IgD-negative memory B cell (primary cell): Measurements from ENCODE around the gene SULT1A1. TPM values are rescaled to one million over a fixed set of nuclear protein-coding genes. Genes with fewer than 3 reads are reported as not detected.
"Not testable (repeated sequence)": the region's sequence is repeated elsewhere in the genome, so short reads cannot be mapped to it uniquely, and the experiment has no call there.

Source experiments
- H3K27ac Mint-ChIP-seq, 3 donors: one replicate each; pipeline ENCODE4 v1.8.0; 2020 to 2022; ENCODE audit warnings: mild to moderate bottlenecking in 3 of 3, mixed read lengths in 3 of 3, moderate library complexity in 1 of 3
- H3K27me3 Mint-ChIP-seq: one replicate; pipeline ENCODE4 v1.8.0; 2021; ENCODE audit warnings: mixed read lengths
- H3K36me3 Mint-ChIP-seq: one replicate; pipeline ENCODE4 v1.8.0; 2020; ENCODE audit warnings: mild to moderate bottlenecking, mixed read lengths
- H3K4me1 Mint-ChIP-seq, 3 donors: one replicate each; pipeline ENCODE4 v1.8.0; 2020 to 2022; ENCODE audit warnings: mixed read lengths in 3 of 3, mild to moderate bottlenecking in 1 of 3
- H3K4me3 Mint-ChIP-seq, 4 donors: one replicate each; pipeline ENCODE4 v1.8.0; 2020 to 2022; ENCODE audit warnings: mild to moderate bottlenecking in 4 of 4, mixed read lengths in 4 of 4, moderate library complexity in 3 of 4
- H3K9me3 Mint-ChIP-seq, 3 donors: one replicate each; pipeline ENCODE4 v1.8.0; 2020 to 2021; ENCODE audit warnings: mixed read lengths in 3 of 3, mild to moderate bottlenecking in 1 of 3
- polyA plus RNA-seq: library from polyadenylated mRNA; unstranded; fragments of 300-500 nt; fragmentation: Illumina TruSeq; gene quantifications from one replicate; pipeline ENCODE4 v1.2.3, GENCODE V29; 2021

Gene SULT1A1
- polyA plus RNA-seq, 1 donor from 2014 or later: 8.2 TPM

DNA sequence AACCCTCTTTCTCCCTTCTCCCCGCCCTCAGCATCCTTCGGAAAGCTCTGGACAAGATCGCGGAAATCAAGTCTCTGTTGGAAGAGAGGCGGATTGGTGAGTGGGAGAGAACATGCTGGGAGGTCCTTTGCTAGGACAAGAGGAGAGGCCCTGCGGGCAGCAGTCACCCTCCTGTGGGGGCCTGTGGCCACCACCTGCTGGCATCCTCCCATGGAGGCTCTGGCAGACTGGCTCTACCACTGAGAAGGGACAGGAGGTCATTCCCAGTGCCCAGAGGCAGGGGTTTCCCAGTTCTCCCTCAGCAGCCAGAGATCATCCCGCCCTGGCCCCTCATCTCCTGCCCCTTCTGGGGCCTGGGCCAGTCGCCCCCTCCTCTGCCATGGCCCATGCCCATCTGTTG is 20.8 kb downstream of the SULT1A1 start:
- Mint-ChIP-seq H3K27ac (peak overlapping the region in 1 of 3 donors; percentile 3), H3K4me3 (no peak overlapping the region), H3K27me3 (no peaks in the 10 kb centered on the region), H3K4me1 (peaks cover 0 to 4% (median 0%) of the 10 kb centered on the region in 3 donors), H3K9me3 (no peaks in the 10 kb centered on the region), H3K36me3 (peaks cover 10% of the 10 kb centered on the region)

GRCh38 chr16:28587386-28587785 is 22.5 kb downstream of the SULT1A1 start:
- Mint-ChIP-seq H3K36me3 (peaks cover 16% of the 10 kb centered on the region), H3K4me3 (no peak overlapping the region), H3K27me3 (no peaks in the 10 kb centered on the region), H3K27ac (no peak overlapping the region), H3K9me3 (no peaks in the 10 kb centered on the region), H3K4me1 (peaks cover 0 to 1% (median 0%) of the 10 kb centered on the region in 3 donors)

GRCh38 chr16:28586466-28586865 is 23.4 kb downstream of the SULT1A1 start:
- peaks cover 15% of the 10 kb centered on the region for H3K36me3 Mint-ChIP-seq
- peaks cover 0 to 3% (median 0%) of the 10 kb centered on the region in 3 donors for H3K4me1 Mint-ChIP-seq
- no peaks in the 10 kb centered on the region for H3K27me3 Mint-ChIP-seq

GRCh38 chr16:28585674-28586073 is 24.2 kb downstream of the SULT1A1 start:
- Mint-ChIP-seq H3K27me3 (no peaks in the 10 kb centered on the region), H3K4me1 (peaks cover 0 to 3% (median 0%) of the 10 kb centered on the region in 3 donors), H3K4me3 (no peak overlapping the region), H3K27ac (peak overlapping the region in 1 of 3 donors; percentile 12), H3K36me3 (peaks cover 17% of the 10 kb centered on the region), H3K9me3 (no peaks in the 10 kb centered on the region)

More at GRCh38 chr16:28586466-28586865, 23.4 kb downstream of the SULT1A1 start:
- no peaks in the 10 kb centered on the region for H3K9me3 Mint-ChIP-seq
- H3K27ac Mint-ChIP-seq: no peak overlapping the region
- H3K4me3 Mint-ChIP-seq: no peak overlapping the region

DNA sequence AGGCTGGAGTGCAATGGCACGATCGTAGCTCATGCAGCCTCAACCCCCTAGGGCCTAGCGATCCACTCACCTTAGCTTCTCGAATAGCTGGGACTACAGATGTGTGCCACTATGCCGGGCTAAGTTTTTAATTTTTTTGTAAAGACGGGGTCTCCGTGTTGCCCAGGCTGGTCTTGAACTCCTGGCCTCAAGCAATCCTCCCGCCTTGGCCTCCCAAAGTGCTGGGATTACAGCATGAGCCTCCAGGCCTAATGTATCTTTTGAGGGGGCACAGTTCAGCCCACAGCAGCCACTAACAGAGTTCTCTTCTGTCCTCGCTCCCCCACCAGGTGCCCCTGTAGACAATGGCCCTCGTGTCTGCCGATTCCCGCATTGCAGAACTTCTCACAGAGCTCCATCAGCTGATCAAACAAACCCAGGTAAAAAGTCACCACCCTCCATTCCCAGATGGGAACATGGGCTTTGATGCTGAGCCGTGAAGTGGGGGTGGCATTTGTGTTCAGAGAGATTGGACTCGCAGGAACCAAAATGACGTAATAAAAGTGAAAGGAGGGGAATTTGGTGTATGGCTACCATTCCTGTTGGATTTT is 29.0 kb downstream of the SULT1A1 start:
- Mint-ChIP-seq H3K36me3 (peaks cover 21% of the 10 kb centered on the region), H3K27me3 (no peaks in the 10 kb centered on the region), H3K27ac (peak overlapping the region in 1 of 3 donors; percentile 31), H3K4me1 (peaks cover 2 to 5% (median 2%) of the 10 kb centered on the region in 3 donors), H3K4me3 (no peak overlapping the region), H3K9me3 (no peaks in the 10 kb centered on the region)

DNA sequence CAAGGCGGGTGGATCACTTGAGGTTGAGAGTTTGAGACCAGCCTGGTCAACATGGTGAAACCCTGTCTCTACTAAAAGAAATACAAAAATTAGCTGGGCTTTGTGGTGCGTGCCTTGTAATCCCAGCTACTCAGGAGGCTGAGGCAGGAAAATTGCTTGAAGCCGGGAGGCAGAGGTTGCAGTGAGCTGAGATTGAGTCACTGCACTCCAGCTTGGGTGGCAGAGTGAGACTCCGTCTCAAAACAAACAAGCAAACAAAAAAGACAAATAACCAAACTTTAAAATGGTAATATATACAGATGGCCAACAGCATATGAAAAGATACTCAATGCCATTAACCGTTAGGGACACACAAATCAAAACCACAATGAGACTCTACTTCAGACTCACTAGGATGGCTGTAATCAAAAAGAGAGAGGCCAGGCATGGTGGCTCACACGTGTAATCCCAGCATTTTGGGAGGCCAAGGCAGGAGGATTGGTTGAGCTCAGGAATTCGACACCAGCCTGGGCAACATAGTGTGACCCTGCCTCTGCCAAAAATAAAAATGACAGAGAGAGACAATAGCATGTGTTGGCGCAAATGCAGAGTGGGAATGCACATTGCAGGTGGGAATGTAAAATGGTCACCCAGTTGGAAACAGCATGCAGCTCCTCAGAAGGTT is 34.3 kb downstream of the SULT1A1 start:
- H3K27ac Mint-ChIP-seq: no peak overlapping the region
- no peak overlapping the region for H3K4me3 Mint-ChIP-seq
- H3K4me1 Mint-ChIP-seq: peaks cover 5 to 8% (median 5%) of the 10 kb centered on the region in 3 donors
- peaks cover 11% of the 10 kb centered on the region for H3K36me3 Mint-ChIP-seq
- H3K27me3 Mint-ChIP-seq: no peaks in the 10 kb centered on the region
- no peaks in the 10 kb centered on the region for H3K9me3 Mint-ChIP-seq

DNA sequence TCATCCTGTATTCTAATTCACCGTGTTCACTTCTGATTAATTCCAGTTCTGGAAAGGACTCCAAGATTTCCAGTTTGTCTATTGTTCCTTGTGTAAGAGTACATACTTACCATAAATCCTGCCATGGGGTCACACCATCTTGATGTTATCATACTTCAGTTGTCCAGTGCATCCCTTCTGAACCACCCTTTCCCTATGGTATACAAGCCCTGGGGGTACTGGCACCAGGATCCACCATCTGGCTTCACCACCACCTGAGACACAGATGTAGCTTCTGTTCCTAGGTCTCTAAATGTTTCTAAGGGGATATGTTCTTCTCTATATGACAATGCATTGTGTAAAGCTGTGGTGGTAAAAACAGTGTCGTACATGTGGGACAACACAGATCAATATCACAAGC is 34.9 kb downstream of the SULT1A1 start:
- H3K36me3 Mint-ChIP-seq: peaks cover 11% of the 10 kb centered on the region
- H3K4me1 Mint-ChIP-seq: peaks cover 5 to 8% (median 5%) of the 10 kb centered on the region in 3 donors
- no peak overlapping the region for H3K27ac Mint-ChIP-seq
- H3K27me3 Mint-ChIP-seq: no peaks in the 10 kb centered on the region
- H3K4me3 Mint-ChIP-seq: no peak overlapping the region
- H3K9me3 Mint-ChIP-seq: no peaks in the 10 kb centered on the region

- Mint-ChIP-seq H3K9me3 (no peaks in the 10 kb centered on the region), H3K27ac (peak overlapping the region in 1 of 3 donors; percentile 21), H3K36me3 (peaks cover 9% of the 10 kb centered on the region), H3K4me3 (no peak overlapping the region), H3K27me3 (no peaks in the 10 kb centered on the region), H3K4me1 (peaks cover 5 to 8% (median 6%) of the 10 kb centered on the region in 3 donors)
Observed at GRCh38 chr16:28573738-28574718, 35.8 kb downstream of the SULT1A1 start.

GRCh38 chr16:28572696-28573510 is 36.9 kb downstream of the SULT1A1 start:
- Mint-ChIP-seq H3K27ac (no peak overlapping the region), H3K27me3 (no peaks in the 10 kb centered on the region), H3K36me3 (peaks cover 4% of the 10 kb centered on the region), H3K9me3 (no peaks in the 10 kb centered on the region), H3K4me3 (peak overlapping the region in 1 of 4 donors; percentile 14), H3K4me1 (peaks cover 5 to 8% (median 7%) of the 10 kb centered on the region in 3 donors)

DNA sequence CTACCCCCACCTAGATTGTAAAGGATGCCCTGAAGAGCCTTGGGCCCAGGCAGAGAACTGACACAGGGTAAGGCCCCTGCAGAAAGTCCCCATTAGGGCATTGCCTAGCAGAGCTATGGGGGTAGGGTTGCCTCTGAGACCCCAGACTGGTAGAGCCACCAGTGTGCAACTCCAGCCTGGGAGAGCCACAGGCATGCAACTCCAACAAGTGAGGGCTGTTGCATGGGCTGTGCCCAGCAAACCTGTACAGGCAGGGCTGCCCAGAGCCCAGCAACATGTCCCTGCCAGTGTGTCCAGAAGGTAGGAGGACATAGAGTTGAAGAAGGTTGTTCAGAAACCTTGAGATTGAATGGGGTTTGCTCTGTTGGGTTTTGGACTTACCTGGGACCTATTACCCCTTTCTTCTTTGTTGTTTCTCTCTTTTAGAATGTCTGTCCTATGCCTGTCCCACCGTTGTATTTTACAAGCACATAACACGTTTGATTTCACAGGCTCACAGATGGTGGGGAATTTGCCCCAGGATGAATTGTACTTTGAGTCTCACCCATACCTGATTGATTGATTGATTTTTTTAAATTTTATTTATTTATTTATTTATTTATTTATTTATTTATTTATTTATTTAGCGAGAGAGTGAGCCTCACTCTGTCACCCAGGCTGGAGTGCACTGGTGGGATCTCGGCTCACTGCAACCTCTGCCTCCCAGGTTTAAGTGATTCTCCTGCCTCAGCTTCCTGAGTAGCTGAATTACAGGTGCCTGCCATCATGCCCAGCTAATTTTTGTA is 39.7 kb downstream of the SULT1A1 start:
- Mint-ChIP-seq H3K4me3 (no peak overlapping the region), H3K27ac (no peak overlapping the region), H3K36me3 (peaks cover 8% of the 10 kb centered on the region), H3K9me3 (peaks cover 0 to 8% (median 2%) of the 10 kb centered on the region in 3 donors), H3K4me1 (peaks cover 0 to 9% (median 9%) of the 10 kb centered on the region in 3 donors), H3K27me3 (no peaks in the 10 kb centered on the region)

- H3K9me3 Mint-ChIP-seq: peaks cover 0 to 8% (median 2%) of the 10 kb centered on the region in 3 donors
- H3K27me3 Mint-ChIP-seq: no peaks in the 10 kb centered on the region
- H3K36me3 Mint-ChIP-seq: peaks cover 10% of the 10 kb centered on the region
- H3K4me3 Mint-ChIP-seq: no peak overlapping the region
- H3K27ac Mint-ChIP-seq: no peak overlapping the region
- peaks cover 0 to 11% (median 9%) of the 10 kb centered on the region in 3 donors for H3K4me1 Mint-ChIP-seq
Observed at GRCh38 chr16:28569021-28569420, 40.8 kb downstream of the SULT1A1 start.

DNA sequence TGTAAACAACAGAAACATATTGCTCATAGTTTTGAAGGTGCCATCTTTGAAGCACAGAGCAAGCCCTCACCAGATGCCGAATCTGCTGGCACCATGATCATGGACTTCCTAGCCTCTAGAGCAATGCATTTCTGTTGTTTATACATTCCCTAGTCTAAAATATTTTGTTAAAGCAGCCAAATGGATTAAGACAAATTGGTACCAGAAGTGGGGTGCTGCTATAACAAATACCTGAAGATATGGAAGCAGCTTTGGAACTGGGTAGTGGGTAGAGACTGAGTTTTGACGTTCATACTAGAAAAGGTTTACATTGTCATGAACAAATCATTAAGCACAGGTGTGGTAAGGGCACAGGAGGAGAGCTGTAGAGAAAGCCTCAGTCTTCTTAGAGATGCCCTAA is 42.6 kb downstream of the SULT1A1 start:
- Mint-ChIP-seq H3K27me3 (no peaks in the 10 kb centered on the region), H3K9me3 (peaks cover 0 to 8% (median 2%) of the 10 kb centered on the region in 3 donors), H3K36me3 (peaks cover 10% of the 10 kb centered on the region), H3K4me1 (peaks cover 0 to 10% (median 3%) of the 10 kb centered on the region in 3 donors), H3K27ac (no peak overlapping the region), H3K4me3 (no peak overlapping the region)

GRCh38 chr16:28566233-28566925 is 43.5 kb downstream of the SULT1A1 start:
- H3K27me3 Mint-ChIP-seq, H3K27ac Mint-ChIP-seq, H3K36me3 Mint-ChIP-seq, H3K9me3 Mint-ChIP-seq, H3K4me3 Mint-ChIP-seq, H3K4me1 Mint-ChIP-seq: not testable (repeated sequence)
